A549 (cell line): ENCODE measurements around the gene ZNF319. TPM values are rescaled to one million over a fixed set of nuclear protein-coding genes. Genes with fewer than 3 reads are reported as not detected.

Experiments
- ATAC-seq, 2 experiments: fragments of 200-7000 bp in 1 of 2; fragments of >200 bp in 1 of 2; cut with Nextera tagmentation in 1 of 2; cut with Tn5 transposase in 1 of 2; 3 replicates each; pipeline versions ENCODE4 v1.8.0 to v1.9.1; 2018 to 2020; ENCODE audit warnings: mild to moderate bottlenecking in 1 of 2, moderate library complexity in 1 of 2
- CTCF ChIA-PET: fragments of 300-600 bp; sonication (Branson Sonifier 250); formaldehyde crosslinking; extraction: SDS; loops from one replicate; lab custom pipeline; 2021; ENCODE audit warnings: antibody characterized with exemption, inconsistent platforms; lab: Yijun Ruan, JAX
- POLR2A ChIA-PET: fragments of 350-600 bp; formaldehyde crosslinking; extraction: SDS; loops from one replicate; lab custom pipeline; 2021; ENCODE audit warnings: antibody characterized with exemption, inconsistent platforms; lab: Yijun Ruan, JAX
- DNase-seq, 2 experiments: peaks; one replicate each; pipeline versions ENCODE4 v3.0.0 to v3.0.0-alpha.2; 2011 to 2016; ENCODE audit warnings: low read depth in 1 of 2, low spot score in 1 of 2
- FAIRE-seq: peaks from 2 replicates; lab custom pipeline; 2011; peaks lifted over from hg19 to GRCh38; lab: Jason Lieb, UNC
- H3K27ac ChIP-seq, 2 experiments: fragments of >200 bp; sonication (Bioruptor Twin); formaldehyde crosslinking; 3 replicates each; pipeline ENCODE4 v1.5.1; 2016 to 2017
- H3K4me1 ChIP-seq: fragments of >200 bp; sonication (Bioruptor Twin); formaldehyde crosslinking; 3 replicates; pipeline ENCODE4 v1.6.1; 2016
- H3K4me2 ChIP-seq: fragments of >200 bp; sonication (Bioruptor Twin); formaldehyde crosslinking; 3 replicates; pipeline ENCODE4 v1.6.1; 2016
- H3K4me3 ChIP-seq: fragments of >200 bp; sonication (Bioruptor Twin); formaldehyde crosslinking; 3 replicates; pipeline ENCODE4 v1.5.1; 2016
- H3K9me3 ChIP-seq: fragments of >200 bp; sonication (Bioruptor Twin); formaldehyde crosslinking; 3 replicates; pipeline ENCODE4 v1.6.1; 2016
- BHLHE40 ChIP-seq: IDR thresholded peaks from 2 replicates; pipeline ENCODE4 v1.6.1; 2012; ENCODE audit warnings: low read depth, low read length, inconsistent platforms
- CEBPB ChIP-seq, 2 experiments: fragments of >200 bp in 1 of 2; sonication (Bioruptor Twin) in 1 of 2; formaldehyde crosslinking in 1 of 2; IDR thresholded peaks; 2 replicates each; pipeline ENCODE4 v1.6.1; 2012 to 2016
- EHF ChIP-seq: fragments of 250-450 bp; sonication (Bioruptor Pico); IDR thresholded peaks from 2 replicates; pipeline ENCODE4 v1.5.0; 2020; ENCODE audit warnings: mild to moderate bottlenecking
- EP300 ChIP-seq, 2 experiments: fragments of >200 bp; sonication (Bioruptor Twin); formaldehyde crosslinking; IDR thresholded peaks; 2 replicates in 1 of 2; 3 replicates in 1 of 2; pipeline ENCODE4 v1.6.1; 2016 to 2017
- FOSB ChIP-seq: fragments of 250-450 bp; sonication (Bioruptor Pico); IDR thresholded peaks from 2 replicates; pipeline ENCODE4 v1.5.0; 2020; ENCODE audit warnings: mild to moderate bottlenecking, moderate library complexity
- GATA3 ChIP-seq: IDR thresholded peaks from 2 replicates; pipeline ENCODE4 v1.6.1; 2012; ENCODE audit warnings: borderline replicate concordance
- HDAC2 ChIP-seq: fragments of 200-600 bp; sonication (generic); IDR thresholded peaks from 2 replicates; pipeline ENCODE4 v1.6.1; 2016
- HOXA7 ChIP-seq: fragments of 250-450 bp; sonication (Bioruptor Pico); IDR thresholded peaks from 2 replicates; pipeline ENCODE4 v1.5.0; 2020; ENCODE audit warnings: mild to moderate bottlenecking, moderate library complexity
- HOXB13 ChIP-seq: fragments of 250-450 bp; sonication (Bioruptor Pico); IDR thresholded peaks from 2 replicates; pipeline ENCODE4 v1.5.0; 2020; ENCODE audit warnings: low read depth, mild to moderate bottlenecking, moderate library complexity
- HOXB5 ChIP-seq: fragments of 250-450 bp; sonication (Bioruptor Pico); IDR thresholded peaks from 2 replicates; pipeline ENCODE4 v1.5.0; 2020; ENCODE audit warnings: mild to moderate bottlenecking, moderate library complexity
- JUN ChIP-seq, 2 experiments: fragments of >200 bp; sonication (Bioruptor Twin); formaldehyde crosslinking; IDR thresholded peaks; 2 replicates in 1 of 2; 3 replicates in 1 of 2; pipeline ENCODE4 v1.6.1; 2016 to 2017
- KDM1A ChIP-seq: fragments of 200-600 bp; sonication (generic); IDR thresholded peaks from 2 replicates; pipeline ENCODE4 v1.6.1; 2016; ENCODE audit warnings: low read depth, mild to moderate bottlenecking
- KDM5A ChIP-seq: fragments of 200-600 bp; sonication (generic); IDR thresholded peaks from 2 replicates; pipeline ENCODE4 v1.6.1; 2016; ENCODE audit warnings: antibody characterized with exemption, mild to moderate bottlenecking
- MAFK ChIP-seq: fragments of 450-650 bp; IDR thresholded peaks from 2 replicates; pipeline ENCODE4 v1.6.1; 2014; ENCODE audit not compliant: partially characterized antibody
- MAZ ChIP-seq: fragments of 150-350 bp; IDR thresholded peaks from 2 replicates; pipeline ENCODE4 v1.6.1; 2014; ENCODE audit warnings: antibody characterized with exemption, low read depth, low read length, borderline replicate concordance
- MYC ChIP-seq: IDR thresholded peaks from 2 replicates; pipeline ENCODE4 v1.6.1; 2012; ENCODE audit warnings: mild to moderate bottlenecking, inconsistent platforms, low read length, improper control_type of control experiment, borderline replicate concordance
- NPAS2 ChIP-seq: fragments of 250-450 bp; sonication (Bioruptor Pico); IDR thresholded peaks from 2 replicates; pipeline ENCODE4 v1.8.0; 2022; ENCODE audit warnings: mild to moderate bottlenecking, moderate library complexity, borderline replicate concordance
- NR3C1 ChIP-seq: fragments of >200 bp; sonication (Bioruptor Twin); formaldehyde crosslinking; IDR thresholded peaks from 3 replicates; pipeline ENCODE4 v1.6.1; 2017
- RARB ChIP-seq: fragments of 250-450 bp; sonication (Bioruptor Pico); IDR thresholded peaks from 2 replicates; pipeline ENCODE4 v1.8.0; 2021; ENCODE audit warnings: mild to moderate bottlenecking, moderate library complexity
- RCOR1 ChIP-seq: fragments of 150-350 bp; IDR thresholded peaks from 2 replicates; pipeline ENCODE4 v1.6.1; 2014; ENCODE audit warnings: antibody characterized with exemption, low read length, low read depth
- RFX5 ChIP-seq: fragments of 450-650 bp; IDR thresholded peaks from 2 replicates; pipeline ENCODE4 v1.7.1; 2014; ENCODE audit warnings: antibody characterized with exemption, mild to moderate bottlenecking, moderate library complexity
- SMC3 ChIP-seq: fragments of >200 bp; sonication (Bioruptor Twin); formaldehyde crosslinking; IDR thresholded peaks from 3 replicates; pipeline ENCODE4 v1.6.1; 2018; ENCODE audit warnings: inconsistent platforms
- SREBF2 ChIP-seq: fragments of 450-650 bp; IDR thresholded peaks from 2 replicates; pipeline ENCODE4 v1.6.1; 2014; ENCODE audit warnings: mild to moderate bottlenecking, moderate library complexity
- TFCP2L1 ChIP-seq: fragments of 250-450 bp; sonication (Bioruptor Pico); IDR thresholded peaks from 2 replicates; pipeline ENCODE4 v1.5.0; 2021; ENCODE audit warnings: mild to moderate bottlenecking
- TP53 ChIP-seq: fragments of 250-450 bp; sonication (Bioruptor Pico); IDR thresholded peaks from 2 replicates; pipeline ENCODE4 v1.5.0; 2021; ENCODE audit warnings: mild to moderate bottlenecking, moderate library complexity
- WGBS: methylation state at CpG from one replicate; pipeline ENCODE4 v1.1.6; 2017; ENCODE audit errors: missing lambda C conversion rate; 5-methylcytosine and 5-hydroxymethylcytosine counted together
- polyA plus RNA-seq, 4 experiments: library from polyadenylated mRNA; depleted of rRNA in 3 of 4; stranded (reverse); fragments of >200 nt; fragmentation: RNase III in 1 of 4; extraction: RNeasy Plus Mini Kit Qiagen cat#74134 plus additional on column Dnase treatment in 1 of 4; gene quantifications; 2 replicates in 3 of 4; 3 replicates in 1 of 4; pipeline ENCODE4 v1.2.3, GENCODE V29; 2011 to 2017
- TF ChIP-seq, protein P1 (sequence below): fragments of >200 bp; sonication (Bioruptor Twin); formaldehyde crosslinking; IDR thresholded peaks from 3 replicates; pipeline ENCODE4 v1.5.1; 2016
- TF ChIP-seq, protein P2 (sequence below): fragments of 200-600 bp; sonication (generic); IDR thresholded peaks from 2 replicates; pipeline ENCODE4 v1.6.1; 2016; ENCODE audit warnings: antibody characterized with exemption, mild to moderate bottlenecking, moderate library complexity
- TF ChIP-seq, protein P3 (sequence below): fragments of 450-650 bp; IDR thresholded peaks from 2 replicates; pipeline ENCODE4 v1.6.1; 2014; ENCODE audit warnings: antibody characterized with exemption

Gene ZNF319
- polyA plus RNA-seq, 2 of the 4 experiments (the other 2 are of a cell fraction), result 10.8 to 11.3 TPM

DNA sequence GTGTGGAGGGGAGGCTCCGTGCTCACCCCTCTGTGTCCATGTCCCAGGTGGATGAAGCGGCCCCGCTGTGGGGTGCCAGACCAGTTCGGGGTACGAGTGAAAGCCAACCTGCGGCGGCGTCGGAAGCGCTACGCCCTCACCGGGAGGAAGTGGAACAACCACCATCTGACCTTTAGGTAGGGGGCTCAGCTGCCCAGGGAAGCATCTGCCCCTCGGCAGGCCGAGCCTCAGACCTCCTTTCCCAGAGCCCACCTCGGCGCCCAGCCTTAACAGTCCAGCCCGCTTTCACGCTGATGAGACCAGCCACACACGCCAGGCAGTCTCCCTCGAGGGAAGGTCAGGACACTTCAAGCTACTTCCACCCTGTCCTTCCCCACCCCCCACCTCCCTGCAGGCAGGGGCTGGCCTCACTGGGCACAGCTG, 37.8 kb upstream of the ZNF319 start (continued):
- no peak for TF ChIP-seq RCOR1
- no peak for TF ChIP-seq GATA3
- TF ChIP-seq JUN (IDR thresholded peaks at IDR 0.05), result no peak
- no peak for TF ChIP-seq NPAS2 (CRISPR knock-in tag)
- no peak for TF ChIP-seq HOXB5 (CRISPR knock-in tag)
- no peak for TF ChIP-seq MAFK
- TF ChIP-seq BHLHE40, result no peak
- TF ChIP-seq EP300 (IDR thresholded peaks at IDR 0.05), result no peak
- TF ChIP-seq, protein P1, sequence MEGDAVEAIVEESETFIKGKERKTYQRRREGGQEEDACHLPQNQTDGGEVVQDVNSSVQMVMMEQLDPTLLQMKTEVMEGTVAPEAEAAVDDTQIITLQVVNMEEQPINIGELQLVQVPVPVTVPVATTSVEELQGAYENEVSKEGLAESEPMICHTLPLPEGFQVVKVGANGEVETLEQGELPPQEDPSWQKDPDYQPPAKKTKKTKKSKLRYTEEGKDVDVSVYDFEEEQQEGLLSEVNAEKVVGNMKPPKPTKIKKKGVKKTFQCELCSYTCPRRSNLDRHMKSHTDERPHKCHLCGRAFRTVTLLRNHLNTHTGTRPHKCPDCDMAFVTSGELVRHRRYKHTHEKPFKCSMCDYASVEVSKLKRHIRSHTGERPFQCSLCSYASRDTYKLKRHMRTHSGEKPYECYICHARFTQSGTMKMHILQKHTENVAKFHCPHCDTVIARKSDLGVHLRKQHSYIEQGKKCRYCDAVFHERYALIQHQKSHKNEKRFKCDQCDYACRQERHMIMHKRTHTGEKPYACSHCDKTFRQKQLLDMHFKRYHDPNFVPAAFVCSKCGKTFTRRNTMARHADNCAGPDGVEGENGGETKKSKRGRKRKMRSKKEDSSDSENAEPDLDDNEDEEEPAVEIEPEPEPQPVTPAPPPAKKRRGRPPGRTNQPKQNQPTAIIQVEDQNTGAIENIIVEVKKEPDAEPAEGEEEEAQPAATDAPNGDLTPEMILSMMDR, result no peak
- TF ChIP-seq MYC, result no peak

DNA sequence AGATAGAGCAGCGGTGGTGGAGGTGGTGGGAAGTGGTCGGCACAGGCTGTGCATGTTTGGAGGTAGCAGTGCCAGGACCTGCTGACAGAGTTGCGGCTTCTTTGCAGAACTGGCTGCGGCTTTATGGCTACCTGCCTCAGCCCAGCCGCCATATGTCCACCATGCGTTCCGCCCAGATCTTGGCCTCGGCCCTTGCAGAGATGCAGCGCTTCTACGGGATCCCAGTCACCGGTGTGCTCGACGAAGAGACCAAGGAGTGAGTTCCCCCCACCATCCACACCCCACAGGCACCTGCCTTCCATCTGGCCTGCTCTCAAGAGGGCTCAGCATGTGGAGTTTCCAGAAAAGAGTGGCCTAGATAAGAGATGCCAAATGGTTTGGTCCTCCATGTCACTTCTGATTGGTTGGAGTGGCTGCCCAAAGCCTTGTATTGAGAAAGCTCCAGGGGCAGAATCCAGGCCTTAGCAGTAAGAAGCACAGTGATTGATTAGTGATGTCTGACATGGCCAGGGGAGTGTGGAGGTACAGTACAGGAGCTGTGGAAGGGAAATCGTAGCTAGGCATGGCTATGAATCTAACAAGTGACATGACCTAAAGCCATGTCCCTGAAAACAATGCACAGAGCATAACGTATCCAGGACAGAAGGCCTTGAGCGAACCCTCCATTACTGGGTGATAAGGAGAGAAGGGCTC, 37.0 kb upstream of the ZNF319 start:
- no peaks in the 10 kb centered on the region for H3K4me1 ChIP-seq
- DNase-seq (no peak), ATAC-seq (no peak), FAIRE-seq (no peak)
- POLR2A ChIA-PET, result no interaction called here
- 88% methylated on average over 16 of the region's 16 CpGs for WGBS
- H3K9me3 ChIP-seq, result no peaks in the 10 kb centered on the region
- CTCF ChIA-PET, result interaction anchor here (0.7 to 1.7 kb wide), 5 partner anchors 12 to 92 kb away, joined by 3 to 6 read pairs (median 3); partner anchors contain the start of gene CFAP20
- H3K4me3 ChIP-seq, result no peak overlapping the region
- H3K27ac ChIP-seq, result no peak overlapping the region
- TF ChIP-seq MAZ (no peak), HOXA7 (CRISPR knock-in tag) (no peak), SMC3 (no peak), RARB (CRISPR knock-in tag) (no peak), RFX5 (no peak), BHLHE40 (no peak), TFCP2L1 (CRISPR knock-in tag) (no peak), MYC (no peak), SREBF2 (no peak)
- TF ChIP-seq, protein P2, sequence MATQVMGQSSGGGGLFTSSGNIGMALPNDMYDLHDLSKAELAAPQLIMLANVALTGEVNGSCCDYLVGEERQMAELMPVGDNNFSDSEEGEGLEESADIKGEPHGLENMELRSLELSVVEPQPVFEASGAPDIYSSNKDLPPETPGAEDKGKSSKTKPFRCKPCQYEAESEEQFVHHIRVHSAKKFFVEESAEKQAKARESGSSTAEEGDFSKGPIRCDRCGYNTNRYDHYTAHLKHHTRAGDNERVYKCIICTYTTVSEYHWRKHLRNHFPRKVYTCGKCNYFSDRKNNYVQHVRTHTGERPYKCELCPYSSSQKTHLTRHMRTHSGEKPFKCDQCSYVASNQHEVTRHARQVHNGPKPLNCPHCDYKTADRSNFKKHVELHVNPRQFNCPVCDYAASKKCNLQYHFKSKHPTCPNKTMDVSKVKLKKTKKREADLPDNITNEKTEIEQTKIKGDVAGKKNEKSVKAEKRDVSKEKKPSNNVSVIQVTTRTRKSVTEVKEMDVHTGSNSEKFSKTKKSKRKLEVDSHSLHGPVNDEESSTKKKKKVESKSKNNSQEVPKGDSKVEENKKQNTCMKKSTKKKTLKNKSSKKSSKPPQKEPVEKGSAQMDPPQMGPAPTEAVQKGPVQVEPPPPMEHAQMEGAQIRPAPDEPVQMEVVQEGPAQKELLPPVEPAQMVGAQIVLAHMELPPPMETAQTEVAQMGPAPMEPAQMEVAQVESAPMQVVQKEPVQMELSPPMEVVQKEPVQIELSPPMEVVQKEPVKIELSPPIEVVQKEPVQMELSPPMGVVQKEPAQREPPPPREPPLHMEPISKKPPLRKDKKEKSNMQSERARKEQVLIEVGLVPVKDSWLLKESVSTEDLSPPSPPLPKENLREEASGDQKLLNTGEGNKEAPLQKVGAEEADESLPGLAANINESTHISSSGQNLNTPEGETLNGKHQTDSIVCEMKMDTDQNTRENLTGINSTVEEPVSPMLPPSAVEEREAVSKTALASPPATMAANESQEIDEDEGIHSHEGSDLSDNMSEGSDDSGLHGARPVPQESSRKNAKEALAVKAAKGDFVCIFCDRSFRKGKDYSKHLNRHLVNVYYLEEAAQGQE, result no peak
- no peak overlapping the region for H3K4me2 ChIP-seq

DNA sequence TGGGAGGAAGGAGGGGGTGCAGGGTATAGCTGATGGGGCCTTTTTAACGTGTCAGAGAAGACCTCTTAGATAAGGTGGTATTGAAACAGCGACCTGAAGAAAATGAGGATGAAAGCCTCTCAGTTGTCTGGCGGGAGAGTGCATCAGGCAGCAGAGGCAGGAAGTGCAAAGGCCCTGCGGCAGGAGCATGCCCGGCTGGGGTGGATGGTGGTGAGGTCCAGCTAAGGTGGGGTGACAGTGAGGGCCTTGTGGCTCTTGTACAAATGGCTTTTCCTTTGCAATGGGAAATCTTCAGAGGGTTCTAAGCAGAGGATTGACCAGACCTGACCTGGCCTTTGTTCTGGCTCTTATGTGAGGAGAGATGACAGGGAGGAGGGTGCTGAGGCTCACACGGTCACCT, 36.5 kb upstream of the ZNF319 start:
- no peak for DNase-seq
- H3K9me3 ChIP-seq, result no peaks in the 10 kb centered on the region
- TF ChIP-seq RARB (CRISPR knock-in tag) (no peak), NR3C1 (no peak), HDAC2 (no peak), CEBPB (IDR thresholded peaks at IDR 0.05) (no peak), SMC3 (no peak), HOXB13 (no peak), TFCP2L1 (CRISPR knock-in tag) (no peak), RFX5 (no peak), TP53 (CRISPR knock-in tag) (no peak), KDM1A (no peak), KDM5A (no peak), SREBF2 (no peak), FOSB (CRISPR knock-in tag) (no peak), EHF (CRISPR knock-in tag) (no peak)
- TF ChIP-seq, protein P3, sequence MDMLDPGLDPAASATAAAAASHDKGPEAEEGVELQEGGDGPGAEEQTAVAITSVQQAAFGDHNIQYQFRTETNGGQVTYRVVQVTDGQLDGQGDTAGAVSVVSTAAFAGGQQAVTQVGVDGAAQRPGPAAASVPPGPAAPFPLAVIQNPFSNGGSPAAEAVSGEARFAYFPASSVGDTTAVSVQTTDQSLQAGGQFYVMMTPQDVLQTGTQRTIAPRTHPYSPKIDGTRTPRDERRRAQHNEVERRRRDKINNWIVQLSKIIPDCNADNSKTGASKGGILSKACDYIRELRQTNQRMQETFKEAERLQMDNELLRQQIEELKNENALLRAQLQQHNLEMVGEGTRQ, result no peak
- TF ChIP-seq, all 56 proteins: peak for 0
- 81% methylated on average over 6 of the region's 6 CpGs for WGBS
- no peak overlapping the region for H3K27ac ChIP-seq
- ATAC-seq, result no peak
- no peak for FAIRE-seq
- H3K4me1 ChIP-seq, result no peaks in the 10 kb centered on the region
- POLR2A ChIA-PET, result no interaction called here
- H3K4me2 ChIP-seq, result no peak overlapping the region
- H3K4me3 ChIP-seq, result no peak overlapping the region
- CTCF ChIA-PET, result interaction anchor here (0.5 to 2.1 kb wide), 8 partner anchors 10 to 247 kb away, joined by 3 to 8 read pairs (median 4); partner anchors contain the start of genes CFAP20, MMP15 and USB1
